ENCODE measurements around the gene RGS6. TPM values are rescaled to one million over a fixed set of nuclear protein-coding genes. Genes with fewer than 3 reads are reported as not detected.

Gene RGS6
- total RNA-seq, 1 donor from 2014 or later = 1.1 TPM

DNA sequence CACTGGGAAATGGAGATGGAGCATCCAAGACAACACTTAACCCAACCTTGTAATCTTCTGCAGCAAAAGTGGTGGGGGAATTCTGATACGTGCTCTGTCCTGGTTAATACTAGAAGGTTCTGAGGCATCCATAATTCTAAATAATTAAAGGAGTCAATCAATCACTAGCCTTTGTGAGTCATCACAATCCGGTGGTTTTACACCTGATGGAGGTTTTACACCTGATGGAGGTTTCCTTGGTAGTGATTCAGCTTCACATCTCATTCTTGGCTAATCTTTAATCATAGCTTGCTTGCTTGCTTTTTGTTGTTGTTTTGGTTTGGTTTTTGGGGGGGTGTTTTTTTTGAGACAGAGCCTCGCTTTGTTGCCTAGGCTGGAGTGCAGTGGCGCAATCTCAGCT, 618.3 kb downstream of the RGS6 start:
- no peak for DNase-seq (ENCODE audit: low spot score)

DNA sequence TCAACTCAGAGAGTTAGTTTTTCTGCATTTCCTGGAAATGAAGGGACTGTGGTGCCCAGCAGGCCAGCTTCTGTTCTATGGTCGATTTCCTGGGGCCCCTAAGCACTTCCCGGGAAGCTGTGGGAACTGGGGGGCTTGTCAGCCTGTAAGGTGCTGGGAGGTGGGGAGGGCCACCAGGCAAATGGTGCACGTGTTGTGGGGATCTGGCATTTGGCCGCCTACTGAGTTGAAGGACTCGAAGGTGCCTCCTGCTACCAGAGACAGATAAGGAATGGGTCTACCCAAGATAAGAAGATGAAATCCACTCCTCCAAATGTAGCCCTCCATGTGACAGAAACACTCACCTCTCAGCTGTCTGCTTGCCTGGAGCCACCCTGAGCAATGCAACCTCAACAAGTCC, 620.0 kb downstream of the RGS6 start:
- DNase-seq (ENCODE audit: low spot score) = no peak

GRCh38 chr14:72553161-72553560, 620.9 kb downstream of the RGS6 start:
- no peak for DNase-seq (ENCODE audit: low spot score)

DNA sequence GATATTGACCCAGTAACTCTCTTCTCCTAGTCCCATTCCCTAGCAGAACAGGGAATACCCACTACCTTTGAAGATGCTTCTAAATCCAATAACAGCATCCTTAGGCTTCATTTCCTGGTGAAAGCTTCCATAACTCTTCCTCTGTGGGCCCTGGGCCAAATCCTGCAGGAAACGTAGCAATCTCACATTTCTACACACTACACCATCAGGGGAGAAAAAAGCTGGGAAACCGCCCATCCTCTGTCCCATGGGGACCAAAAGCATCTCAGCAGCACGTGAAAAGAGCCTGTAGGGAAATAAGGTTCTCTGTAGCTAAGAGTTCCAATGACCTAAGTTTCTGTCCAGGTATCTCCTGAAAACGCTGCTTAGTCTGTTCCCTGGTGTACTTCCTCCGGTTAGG, 621.4 kb downstream of the RGS6 start:
- no peak for DNase-seq (ENCODE audit: low spot score)

DNA sequence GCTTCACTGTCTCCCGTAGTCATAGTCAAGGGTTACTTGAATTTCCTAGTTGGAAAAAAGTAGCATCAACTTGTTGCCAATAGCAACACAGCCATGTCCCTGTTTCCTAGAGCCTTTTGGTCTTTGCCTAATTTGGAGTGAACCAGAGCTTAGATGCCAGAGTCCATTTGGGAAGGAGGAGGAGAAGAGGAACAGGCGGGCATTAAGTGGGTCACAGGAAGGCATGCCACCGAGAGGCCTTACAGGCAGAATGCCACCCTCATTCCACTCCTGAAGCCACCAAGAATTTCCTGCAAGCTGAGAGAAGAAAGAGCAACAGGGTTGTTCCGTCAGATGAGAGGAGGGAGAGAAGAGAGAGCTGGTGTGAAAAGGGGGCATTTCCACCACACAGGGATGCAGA, 622.2 kb downstream of the RGS6 start:
- no peak for DNase-seq (ENCODE audit: low spot score)

DNA sequence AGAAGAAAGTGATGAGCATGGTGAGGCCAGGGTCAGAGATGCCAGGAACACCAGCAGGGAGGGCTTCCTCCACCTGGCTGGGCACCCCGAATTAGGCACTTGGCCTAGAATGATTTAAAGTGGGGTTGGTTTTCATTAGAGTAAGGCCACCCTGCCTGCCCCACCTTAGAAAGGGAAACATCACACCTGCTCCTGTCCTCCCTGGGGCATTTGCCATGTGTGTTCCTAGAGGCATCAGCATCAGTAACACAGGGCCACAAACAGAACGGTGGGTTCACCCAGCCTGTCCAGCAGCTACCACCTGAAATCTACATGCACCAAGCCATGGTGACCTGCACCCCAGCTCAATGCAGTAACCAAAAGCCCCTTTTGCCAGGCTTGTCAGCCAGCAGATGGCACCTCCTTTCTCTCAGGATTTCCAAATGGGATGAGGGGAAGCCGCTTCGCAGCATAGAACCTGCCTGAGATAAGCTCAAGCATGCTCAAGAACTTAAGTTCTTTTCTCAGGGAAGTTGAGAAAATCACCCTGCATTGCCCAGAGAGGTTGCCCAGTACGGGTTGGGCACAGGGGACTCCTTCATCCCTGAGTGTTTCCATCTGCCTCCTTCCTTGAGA, 622.9 kb downstream of the RGS6 start:
- no peak for DNase-seq (ENCODE audit: low spot score)

GRCh38 chr14:72555609-72556000, 623.4 kb downstream of the RGS6 start:
- DNase-seq (ENCODE audit: low spot score) = no peak

- DNase-seq (ENCODE audit: low spot score) = no peak
Measured at GRCh38 chr14:72557671-72558070, 625.4 kb downstream of the RGS6 start.

- DNase-seq (ENCODE audit: low spot score) = no peak
Measured at GRCh38 chr14:72558721-72559120, 626.5 kb downstream of the RGS6 start.

DNA sequence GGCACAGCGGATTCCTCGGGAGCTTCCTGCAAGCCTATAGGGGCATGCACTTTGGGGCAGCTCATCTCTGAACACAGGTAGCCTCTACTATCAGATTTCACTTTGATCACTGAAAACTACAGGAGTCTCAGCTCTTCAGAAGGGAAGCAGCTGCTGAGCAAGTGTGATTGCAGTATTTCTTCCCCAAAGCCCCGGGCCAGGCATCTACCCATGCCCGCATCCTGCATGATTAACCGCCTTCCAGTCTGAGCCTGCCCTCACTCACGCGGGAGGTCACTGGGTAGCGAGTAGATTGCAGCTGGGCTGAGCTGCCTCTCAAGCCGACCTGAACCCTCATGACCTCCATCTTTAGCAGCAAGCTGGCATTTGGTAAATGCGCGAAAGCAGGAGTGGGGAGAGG, 627.0 kb downstream of the RGS6 start:
- DNase-seq (ENCODE audit: low spot score) = no peak

- no peak for DNase-seq (ENCODE audit: low spot score)
Measured at GRCh38 chr14:72559669-72560255, 627.5 kb downstream of the RGS6 start.

GRCh38 chr14:72560331-72560730, 628.1 kb downstream of the RGS6 start:
- no peak for DNase-seq (ENCODE audit: low spot score)

DNA sequence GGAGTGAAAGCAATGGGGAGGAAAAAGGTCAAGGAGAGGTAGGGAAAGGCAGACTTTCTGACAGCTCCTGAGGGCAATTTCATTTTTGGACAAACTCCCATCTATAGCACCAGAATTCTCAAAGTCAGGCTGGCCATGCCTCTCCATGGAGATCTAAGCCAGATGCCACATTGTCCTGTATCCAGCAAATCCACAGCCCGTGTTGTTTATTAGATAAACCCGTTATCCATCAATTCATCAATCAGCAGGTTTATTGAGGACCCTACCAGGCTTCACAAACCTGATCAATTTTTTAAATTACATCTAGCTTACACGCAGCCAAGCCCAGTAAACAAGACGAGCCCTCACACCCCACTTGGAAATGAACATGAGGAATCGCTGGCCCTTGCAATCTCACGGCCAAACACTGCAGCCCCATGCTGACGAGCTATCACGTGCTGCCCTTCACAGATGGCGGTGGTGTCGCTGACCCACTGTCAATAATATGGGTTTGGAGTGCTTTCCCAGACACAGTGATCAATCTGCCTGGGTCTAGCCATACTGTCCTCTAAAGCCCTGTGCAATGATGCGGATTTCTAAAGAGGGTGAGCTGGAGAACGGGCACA, 628.8 kb downstream of the RGS6 start:
- no peak for DNase-seq (ENCODE audit: low spot score)

- DNase-seq (ENCODE audit: low spot score) = no peak
Measured at GRCh38 chr14:72562300-72562699, 630.1 kb downstream of the RGS6 start.

- DNase-seq (ENCODE audit: low spot score) = no peak
Measured at GRCh38 chr14:72563676-72564075, 631.4 kb downstream of the RGS6 start.

DNA sequence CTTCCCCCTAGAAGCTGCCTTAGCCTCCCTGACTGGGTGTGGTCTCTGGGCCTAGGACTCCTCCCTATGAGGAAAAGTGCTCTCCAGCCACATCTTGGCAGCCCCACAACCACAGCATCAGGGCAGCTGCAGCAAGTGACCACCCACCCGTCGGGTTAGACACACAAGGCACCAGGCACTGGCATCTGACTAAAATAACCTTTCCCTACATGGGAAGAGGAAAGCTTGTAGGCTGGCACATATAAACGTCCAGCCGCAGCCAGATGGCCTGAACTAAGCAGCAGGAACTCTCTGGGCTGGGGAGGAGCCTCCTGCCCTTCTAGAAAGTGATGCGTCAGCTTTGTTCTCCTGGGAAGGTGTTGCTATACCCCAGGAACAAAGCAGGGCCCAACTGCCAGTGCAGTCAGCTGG, 632.9 kb downstream of the RGS6 start:
- DNase-seq (ENCODE audit: low spot score) = peak; percentile 15

DNA sequence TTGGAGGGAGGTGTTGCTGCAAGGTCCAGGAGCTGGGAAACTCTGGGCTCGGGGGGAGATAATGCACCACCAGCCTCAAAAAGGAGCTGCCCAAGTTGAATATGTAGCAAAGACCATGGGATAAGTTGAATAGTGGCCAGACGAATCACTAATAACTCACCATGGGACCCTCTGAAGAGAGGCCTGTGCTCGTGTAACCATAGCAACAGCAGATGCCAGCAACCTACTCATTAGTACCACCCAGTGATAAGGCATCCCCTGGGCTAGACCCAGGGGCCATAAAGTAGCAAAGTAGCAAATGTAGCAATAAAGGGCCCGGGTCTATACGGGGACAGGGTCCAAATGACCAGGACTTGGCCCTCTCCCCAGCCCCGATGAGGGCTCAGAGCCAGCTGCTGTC, 633.7 kb downstream of the RGS6 start:
- no peak for DNase-seq (ENCODE audit: low spot score)

DNA sequence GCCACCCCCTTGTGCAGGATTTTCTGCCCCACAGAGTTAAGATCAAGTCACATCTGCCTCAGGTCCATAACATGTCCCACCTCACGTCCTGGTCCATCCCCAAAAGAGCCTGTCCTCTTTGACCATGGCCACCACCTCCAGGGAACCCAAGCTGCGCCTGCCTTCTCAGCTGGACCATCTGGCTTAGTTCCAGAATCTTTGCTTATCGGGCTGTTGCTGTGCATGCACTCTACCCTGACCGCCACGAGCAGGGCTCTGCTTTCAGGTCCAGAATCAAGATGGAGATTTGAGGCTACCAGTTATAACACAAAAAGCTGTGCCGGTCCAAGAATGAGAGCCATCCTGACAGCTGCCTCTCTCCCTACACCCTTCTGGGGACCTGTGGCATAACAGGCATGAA, 635.0 kb downstream of the RGS6 start:
- DNase-seq (ENCODE audit: low spot score) = no peak

DNA sequence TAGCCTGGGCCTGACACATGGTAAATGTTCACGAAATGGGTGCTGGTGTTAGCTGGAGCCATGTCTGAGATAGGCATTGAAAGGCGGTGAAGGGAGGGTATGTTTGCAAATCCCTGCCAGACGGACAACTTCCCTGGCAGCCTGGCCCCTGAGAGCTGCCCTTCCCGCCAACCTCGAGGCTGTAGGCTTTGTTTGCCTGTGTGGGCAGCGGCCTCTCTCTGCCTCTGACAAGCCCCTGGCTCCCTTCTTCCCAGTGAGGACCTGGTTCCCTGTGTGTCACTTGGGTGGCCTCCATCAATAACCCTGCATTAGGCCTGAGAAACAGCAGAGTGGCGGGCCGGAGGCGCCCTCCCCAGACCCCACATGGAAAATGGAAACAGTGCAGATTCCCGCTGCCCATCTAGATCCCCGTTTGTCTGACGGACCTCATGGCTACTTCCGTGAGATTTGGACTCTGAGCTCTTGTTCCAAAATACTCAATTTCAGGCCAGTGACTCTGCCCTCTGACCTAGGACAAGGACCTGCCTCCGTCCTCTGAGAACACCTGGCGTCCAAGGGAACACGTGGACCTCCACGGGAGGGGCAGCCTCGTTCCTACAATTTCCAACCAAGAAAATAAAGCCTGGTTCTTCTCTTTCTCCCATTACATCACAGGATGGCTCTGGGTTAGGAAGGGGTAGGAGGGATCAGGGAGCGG, 636.2 kb downstream of the RGS6 start:
- no peak for DNase-seq (ENCODE audit: low spot score)

DNA sequence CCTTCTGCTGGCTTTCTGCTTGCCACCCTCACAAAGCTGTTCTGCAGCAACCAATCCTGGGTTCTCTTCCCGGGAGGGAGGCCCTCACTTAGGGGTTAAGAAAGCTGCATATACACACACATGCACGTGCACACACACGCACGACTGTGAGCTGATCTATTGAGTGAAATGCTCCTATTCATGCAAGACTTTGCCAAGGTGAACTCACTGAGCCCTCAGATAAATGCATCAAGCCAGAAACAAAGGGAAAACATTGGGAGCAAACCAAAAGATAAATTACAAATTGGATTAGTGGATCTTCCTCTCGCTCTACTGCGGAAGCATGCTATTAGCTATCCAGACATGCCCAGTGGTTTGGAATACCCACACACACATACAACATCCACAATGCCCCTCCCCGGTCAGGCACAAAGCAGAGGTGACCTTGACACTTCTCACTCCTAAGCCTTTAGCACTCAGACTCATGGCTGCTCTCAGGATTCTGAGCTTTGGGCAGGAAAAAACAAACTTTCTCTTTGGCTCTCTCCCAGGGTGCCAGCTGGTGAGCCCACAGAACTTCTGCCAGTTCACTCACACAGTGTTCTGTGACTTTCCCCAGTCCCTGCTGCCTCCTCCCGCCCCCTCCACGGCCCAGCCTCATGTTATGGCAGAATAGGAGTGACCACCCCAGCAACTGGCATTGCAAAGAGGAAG, 641.6 kb downstream of the RGS6 start:
- no peak for DNase-seq (ENCODE audit: low spot score)

GRCh38 chr14:72574715-72575114, 642.5 kb downstream of the RGS6 start:
- DNase-seq (ENCODE audit: low spot score) = no peak

DNA sequence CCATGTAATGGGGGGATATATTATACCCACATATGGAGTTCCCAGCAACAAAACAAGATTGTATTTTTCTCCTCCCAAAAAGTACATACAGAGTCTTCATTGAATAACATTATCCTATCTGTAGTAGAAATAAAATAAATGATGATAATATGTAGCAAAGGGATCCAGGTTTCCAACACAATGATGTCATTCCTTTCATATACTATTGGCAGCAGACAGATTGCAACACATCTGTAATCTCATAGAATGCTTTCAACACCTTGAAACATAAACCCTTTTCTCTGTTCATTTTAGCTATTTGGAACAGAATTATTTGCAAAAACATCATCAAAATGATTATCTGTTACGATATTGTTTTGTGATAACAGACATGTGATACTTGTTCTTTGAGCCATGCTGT, 644.0 kb downstream of the RGS6 start:
- no peak for DNase-seq (ENCODE audit: low spot score)

Measured in mucosa of gallbladder (tissue), 1 donor.